ENCODE data around the gene FYN. TPM values are rescaled to one million over a fixed set of nuclear protein-coding genes. Genes with fewer than 3 reads are reported as not detected.
A peak's percentile ranks its signal among the peaks of the same experiment; 100 is the strongest.

FYN gene
- total and polyA plus RNA-seq, 2 of the 13 experiments (the other 11 are each of a cell fraction or from before 2014, with no cell fraction given): 15.5 to 24.6 TPM

GRCh38 chr6:111663692-111664564 lies 209.3 kb downstream of the FYN start:
- DNase-seq (ENCODE audit: low spot score): no peak
- in situ Hi-C loops (cut with HindIII; ENCODE audit: extremely low pct_ligation_motif_present, low pct_unique_long_range_greater_than_20kb): no loop called here
- no peak for TF ChIP-seq ZNF563 (CRISPR knock-in tag; IDR thresholded peaks at IDR 0.05)
- TF ChIP-seq ZNF101 (CRISPR knock-in tag; IDR thresholded peaks at IDR 0.05; ENCODE audit: borderline replicate concordance, low read depth): no peak
- no peak for TF ChIP-seq ZC3H4 (CRISPR knock-in tag; IDR thresholded peaks at IDR 0.05; ENCODE audit: borderline replicate concordance)
- no peak for TF ChIP-seq GATA4 (IDR thresholded peaks at IDR 0.05; ENCODE audit: borderline replicate concordance, low read depth)
- no peak for TF ChIP-seq ZFX (CRISPR knock-in tag; IDR thresholded peaks at IDR 0.05; ENCODE audit: low read depth)
- TF ChIP-seq ZSCAN22 (CRISPR knock-in tag; IDR thresholded peaks at IDR 0.05): no peak
- Histone ChIP-seq H4K20me1 (ENCODE audit: insufficient read depth, low read length) (no peaks in the 10 kb centered on the region), H3K27ac (ENCODE audit: extremely low read length, insufficient read depth, low read length) (no peak overlapping the region), H3K79me2 (ENCODE audit: insufficient read depth, low read length) (no peaks in the 10 kb centered on the region), H3K4me2 (ENCODE audit: low read depth, low read length) (no peak overlapping the region), H2AFZ (ENCODE audit: low read length) (no peak overlapping the region), H3K9me3 (ENCODE audit: low read length) (no peaks in the 10 kb centered on the region), H3K27me3 (ENCODE audit: control insufficient read depth in 1 of 2, insufficient read depth in 2 of 2, low read length in 2 of 2) (no peaks in the 10 kb centered on the region), H3K4me1 (ENCODE audit: insufficient read depth, low read length) (peaks cover 15% of the 10 kb centered on the region), H3K36me3 (replicated peaks in 1 of 2; ENCODE audit: control insufficient read depth in 1 of 2, insufficient read depth in 2 of 2, low read length in 2 of 2) (no peaks in the 10 kb centered on the region), H3K4me3 (replicated peaks in 1 of 3; ENCODE audit: insufficient read depth in 1 of 3, low read depth in 2 of 3, low read length in 3 of 3) (no peak overlapping the region), H3K9ac (ENCODE audit: insufficient read depth, low read depth, low read length) (no peak overlapping the region)
- intact Hi-C loops (cut with micrococcal nuclease; ENCODE audit: unreplicated experiment): no loop called here
- CTCF ChIA-PET (ENCODE audit: low intra/inter-chr PET ratio, low total read pairs): no interaction called here
- ATAC-seq: no peak
- 77% methylated on average over 15 of the region's 15 CpGs for WGBS (ENCODE audit: low lambda C conversion rate)
- peak; percentile 23 for FAIRE-seq
- POLR2A ChIA-PET: no interaction called here
- BruUV-seq (replicated peaks): no TSS peak

GRCh38 chr6:111662794-111663593 lies 210.3 kb downstream of the FYN start:
- FAIRE-seq: no peak
- WGBS (ENCODE audit: low lambda C conversion rate): 93% methylated on average over 12 of the region's 12 CpGs

More at GRCh38 chr6:111662794-111663593, 210.3 kb downstream of the FYN start:
- Histone ChIP-seq H3K4me2 (ENCODE audit: low read depth, low read length) (no peak overlapping the region), H4K20me1 (ENCODE audit: insufficient read depth, low read length) (no peaks in the 10 kb centered on the region), H3K79me2 (ENCODE audit: insufficient read depth, low read length) (no peaks in the 10 kb centered on the region), H3K27ac (ENCODE audit: extremely low read length, insufficient read depth, low read length) (no peak overlapping the region), H3K36me3 (replicated peaks in 1 of 2; ENCODE audit: control insufficient read depth in 1 of 2, insufficient read depth in 2 of 2, low read length in 2 of 2) (no peaks in the 10 kb centered on the region), H3K9me3 (ENCODE audit: low read length) (no peaks in the 10 kb centered on the region), H3K4me1 (ENCODE audit: insufficient read depth, low read length) (peaks cover 15% of the 10 kb centered on the region), H3K9ac (ENCODE audit: insufficient read depth, low read depth, low read length) (no peak overlapping the region), H3K4me3 (replicated peaks in 1 of 3; ENCODE audit: insufficient read depth in 1 of 3, low read depth in 2 of 3, low read length in 3 of 3) (no peak overlapping the region), H2AFZ (ENCODE audit: low read length) (no peak overlapping the region), H3K27me3 (ENCODE audit: control insufficient read depth in 1 of 2, insufficient read depth in 2 of 2, low read length in 2 of 2) (no peaks in the 10 kb centered on the region)
- ChIA-PET CTCF (ENCODE audit: low intra/inter-chr PET ratio, low total read pairs) (no interaction called here), POLR2A (no interaction called here)
- no TSS peak for BruUV-seq (replicated peaks)
- intact Hi-C loops (cut with micrococcal nuclease; ENCODE audit: unreplicated experiment): no loop called here
- in situ Hi-C loops (cut with HindIII; ENCODE audit: extremely low pct_ligation_motif_present, low pct_unique_long_range_greater_than_20kb): no loop called here
- DNase-seq (ENCODE audit: low spot score): no peak
- peak; percentile 39 for ATAC-seq
- TF ChIP-seq E2F5 (CRISPR knock-in tag; conservative IDR thresholded peaks at IDR 0.05) (no peak), ZNF710 (CRISPR knock-in tag; IDR thresholded peaks at IDR 0.05; ENCODE audit: borderline replicate concordance) (no peak)

Data from HepG2 (cell line).